HK-2 (cell line): ENCODE measurements around the gene CTBP1.

Experiments used
- DNase-seq: peaks from one replicate; pipeline ENCODE4 v3.0.0-alpha.2; 2018; ENCODE audit not compliant: unreplicated experiment

CTBP1 gene

DNA sequence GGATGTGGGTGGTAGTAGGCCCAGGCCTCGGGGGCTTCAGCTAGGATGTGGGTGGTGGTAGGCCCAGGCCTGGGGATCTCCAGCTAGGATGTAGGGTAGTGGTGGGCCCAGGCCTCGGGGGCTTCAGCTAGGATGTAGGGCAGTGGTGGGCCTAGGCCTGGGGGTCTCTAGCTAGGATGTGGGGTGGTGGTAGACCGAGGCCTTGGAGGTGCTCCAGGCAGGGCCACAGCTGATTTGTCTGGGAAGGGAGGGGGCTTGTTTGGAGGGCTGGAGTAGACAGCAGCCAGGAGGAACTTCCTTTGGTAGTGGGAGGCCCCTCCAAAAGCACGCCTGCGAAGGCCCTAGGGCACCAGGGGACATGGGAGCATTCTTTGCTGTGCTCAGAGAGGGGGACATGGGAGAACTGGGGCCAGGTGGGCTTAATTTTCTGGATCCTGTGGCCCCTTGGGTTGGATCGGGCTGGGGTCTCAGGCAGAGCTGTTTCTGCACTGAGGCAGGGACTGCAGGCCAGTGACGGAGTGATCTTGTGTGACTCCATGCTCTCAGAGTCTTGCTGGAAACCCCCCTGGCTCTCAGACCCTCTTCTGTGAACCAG is 73.2 kb downstream of the CTBP1 start:
- DNase-seq, result no peak

DNA sequence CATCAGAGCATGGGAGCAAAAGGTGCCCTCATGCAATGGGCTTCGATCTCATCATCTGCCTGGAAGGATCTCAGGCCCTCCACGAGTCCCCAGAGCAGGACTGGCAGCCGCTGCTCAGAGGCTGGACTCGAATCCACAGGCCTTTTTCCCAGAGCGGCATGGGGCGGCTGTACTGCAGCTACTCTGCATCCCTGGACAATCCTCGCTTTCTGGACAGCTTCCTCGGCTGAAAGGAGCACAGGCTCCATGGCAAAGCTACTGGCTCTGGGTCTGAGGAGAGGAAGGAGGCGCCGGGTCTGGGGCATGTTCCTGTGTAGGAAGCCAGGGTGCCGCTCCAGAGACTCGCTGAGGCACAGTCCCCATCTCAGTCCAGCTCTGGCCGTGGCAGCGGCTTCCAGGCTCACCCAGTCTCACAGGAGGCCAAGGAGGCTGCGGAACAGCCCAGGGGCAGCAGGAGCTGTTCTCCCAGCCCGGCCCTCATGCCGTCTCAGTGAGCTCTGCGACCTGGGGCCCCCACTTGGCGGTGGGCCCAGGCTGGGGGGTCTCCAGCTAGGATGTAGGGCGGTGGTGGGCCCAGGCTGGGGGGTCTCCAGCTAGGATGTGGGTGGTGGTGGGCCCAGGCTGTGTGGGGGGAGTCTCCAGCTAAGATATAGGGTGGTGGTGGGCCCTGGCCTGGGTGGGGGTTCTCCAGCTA is 73.8 kb downstream of the CTBP1 start:
- DNase-seq, result no peak

DNA sequence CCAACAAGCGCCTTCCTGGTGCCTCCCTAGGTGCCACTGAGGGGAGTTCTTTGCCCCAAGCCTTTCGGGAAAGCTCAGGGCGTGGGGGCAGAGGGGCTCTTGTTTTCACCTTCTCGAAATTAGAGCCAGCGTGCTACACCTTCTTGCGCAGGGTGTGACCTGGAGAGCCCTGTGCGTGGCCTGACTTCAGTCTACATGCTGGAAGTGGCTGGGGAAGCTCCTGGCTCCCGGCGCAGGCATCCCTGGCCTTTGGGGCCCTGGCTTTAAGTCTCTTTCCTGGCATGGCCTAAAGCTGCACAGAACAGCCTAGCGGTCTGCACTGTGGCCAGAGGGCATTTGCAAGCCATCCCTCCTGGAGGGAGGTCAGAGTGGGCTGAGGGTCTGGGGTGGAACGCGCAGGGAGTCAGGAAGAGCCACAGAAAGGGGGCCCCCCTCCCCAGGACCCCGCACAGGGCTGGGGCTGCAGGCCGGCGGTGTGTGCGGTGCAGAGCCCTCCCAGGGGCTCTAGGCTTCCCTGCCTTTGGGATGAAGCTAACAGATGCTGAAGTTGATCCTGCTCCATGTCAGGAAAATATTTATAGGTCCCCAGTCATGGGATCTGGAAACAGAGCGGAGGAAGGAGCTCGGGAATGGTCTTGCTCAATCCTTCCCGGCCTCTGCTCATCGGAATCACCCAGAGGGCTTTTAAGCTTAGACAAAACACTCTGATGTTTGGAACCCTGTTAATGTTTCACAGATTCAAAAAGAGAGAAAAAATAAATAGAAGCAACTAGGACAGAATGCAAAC is 75.8 kb downstream of the CTBP1 start:
- no peak for DNase-seq

- DNase-seq, result no peak
These were observed 76.6 kb downstream of the CTBP1 start, which contains the start of gene SPON2 for GRCh38 chr4:1172228-1172851. TSS of gene SPON2 (minus strand) at chr4:1172583.

DNA sequence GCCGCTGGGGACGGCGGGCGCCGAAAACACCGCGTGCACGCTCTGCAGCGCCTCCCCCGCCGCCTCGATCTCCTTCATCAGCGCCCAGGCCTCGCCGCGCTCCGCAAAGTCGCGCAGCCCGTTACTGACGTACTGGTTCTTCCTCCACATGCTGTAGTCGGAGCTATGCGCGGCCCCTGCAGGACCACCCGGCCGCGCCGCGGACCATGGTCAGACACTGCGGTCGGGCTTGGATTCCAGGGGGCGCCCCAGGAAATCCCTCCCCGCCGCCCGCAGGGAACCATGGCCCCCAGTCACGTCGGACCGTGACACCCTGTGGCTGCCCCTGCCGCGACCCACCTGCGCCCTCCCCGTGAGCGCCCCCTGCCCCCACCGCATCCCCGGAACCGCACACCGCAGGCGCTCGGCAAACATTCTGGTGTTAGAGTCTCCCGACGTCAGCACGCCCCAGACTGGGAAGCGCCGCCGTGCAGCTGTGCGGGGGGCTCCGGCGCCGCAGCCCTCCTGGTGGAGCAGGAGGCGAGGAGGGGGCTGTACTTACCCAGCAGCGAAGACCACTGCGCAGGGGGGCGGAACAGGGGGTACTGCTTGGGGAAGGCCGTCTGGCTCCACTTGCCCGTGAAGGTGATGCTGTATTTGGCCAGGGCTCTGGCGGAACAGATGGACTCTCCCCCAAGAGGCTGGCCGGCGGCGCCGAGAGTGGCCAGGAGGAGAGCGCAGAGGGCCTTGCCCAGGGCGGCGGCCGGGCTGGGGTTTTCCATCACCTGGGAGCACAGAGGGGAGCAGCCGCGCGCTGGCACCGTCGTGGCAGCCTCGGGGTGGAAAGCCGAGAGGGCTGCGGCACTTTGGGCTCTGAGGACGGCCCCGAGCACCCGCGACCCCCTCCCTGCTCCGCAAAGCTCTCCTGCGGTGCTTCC is 77.4 kb downstream of the CTBP1 start:
- DNase-seq, result no peak

- no peak for DNase-seq
These were observed 78.0 kb downstream of the CTBP1 start for GRCh38 chr4:1170976-1171310.

GRCh38 chr4:1170156-1170975 is 78.6 kb downstream of the CTBP1 start:
- no peak for DNase-seq

GRCh38 chr4:1169691-1170096 is 79.2 kb downstream of the CTBP1 start:
- DNase-seq, result no peak

GRCh38 chr4:1169171-1169671 is 79.7 kb downstream of the CTBP1 start:
- no peak for DNase-seq

DNA sequence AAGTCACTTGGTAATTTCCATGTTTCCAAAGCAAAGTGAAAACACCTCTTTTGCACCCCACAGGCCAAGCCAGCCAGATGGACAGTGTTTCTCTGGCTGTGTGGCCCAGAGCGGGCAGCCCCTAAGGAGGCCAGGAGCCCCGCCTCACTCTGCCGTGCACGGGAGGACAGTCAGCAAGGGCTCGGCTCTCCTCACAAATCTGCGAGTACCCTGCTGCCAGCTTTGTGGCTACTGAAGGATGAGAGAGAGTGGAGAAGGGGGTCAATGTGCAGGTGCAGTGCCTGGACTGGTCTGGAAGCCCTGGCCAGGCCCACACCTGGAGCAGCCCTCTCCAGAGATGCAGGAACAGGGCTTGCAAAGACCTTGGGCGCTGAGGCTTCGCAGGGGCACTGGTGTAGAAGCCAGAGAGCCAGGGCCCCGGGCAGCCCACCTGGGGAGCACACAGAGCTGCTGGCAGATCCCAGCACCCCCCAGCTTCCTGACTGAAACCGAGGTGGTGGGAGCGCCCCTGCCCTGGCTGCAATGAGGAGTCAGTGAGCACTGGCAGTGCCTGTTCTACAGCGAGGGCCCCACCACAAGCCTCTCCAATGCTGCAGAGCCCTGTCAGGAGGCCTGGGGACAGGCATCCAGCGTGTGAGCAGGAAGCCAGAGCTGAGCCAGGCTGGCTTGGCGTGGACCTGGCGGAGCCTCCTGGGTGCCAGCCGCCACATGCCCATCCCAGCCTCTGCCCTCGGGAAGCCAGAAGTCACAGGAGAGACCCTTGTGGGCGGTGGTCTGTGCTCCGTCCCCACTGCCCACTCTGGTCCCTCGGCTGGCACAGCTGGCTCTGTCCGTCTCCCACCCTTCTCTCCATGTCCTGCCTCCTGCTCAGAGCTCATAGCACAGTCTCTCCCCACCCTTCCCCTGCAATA is 80.5 kb downstream of the CTBP1 start:
- DNase-seq, result no peak

DNA sequence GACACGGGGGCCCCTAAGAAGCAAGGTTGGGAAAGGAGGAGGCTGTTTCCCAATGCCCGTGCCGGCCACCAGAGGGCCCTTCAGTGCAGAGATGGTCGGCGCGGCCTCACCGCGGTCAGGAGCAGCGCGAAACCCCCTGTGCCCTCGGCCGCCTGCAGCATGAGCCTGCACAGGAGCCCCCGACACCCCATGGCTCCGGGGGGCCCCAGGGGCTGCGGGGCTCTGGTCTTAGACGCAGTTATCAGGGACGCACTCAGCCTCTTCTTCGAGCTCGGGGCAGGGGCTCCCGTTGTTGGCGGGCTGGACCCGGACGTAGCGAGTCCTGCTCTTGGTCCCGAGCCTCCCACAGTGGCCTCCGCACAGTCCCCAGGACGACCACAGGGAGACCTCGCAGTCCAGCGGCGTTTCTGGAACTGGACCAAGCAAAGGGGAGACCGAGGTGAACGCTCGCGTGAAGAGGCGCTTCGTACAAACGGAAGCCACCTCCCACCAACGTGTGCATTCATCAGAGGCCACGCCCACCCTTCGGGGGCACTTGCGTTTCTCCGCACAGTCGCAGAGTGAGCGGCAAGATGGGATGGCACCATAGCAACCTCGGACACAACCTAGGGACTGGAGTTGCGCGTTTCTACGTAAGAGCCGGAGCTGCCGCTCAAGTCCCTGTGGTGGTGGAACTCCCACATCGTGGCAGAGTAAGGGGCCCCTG is 81.5 kb downstream of the CTBP1 start:
- DNase-seq, result peak; percentile 86

DNA sequence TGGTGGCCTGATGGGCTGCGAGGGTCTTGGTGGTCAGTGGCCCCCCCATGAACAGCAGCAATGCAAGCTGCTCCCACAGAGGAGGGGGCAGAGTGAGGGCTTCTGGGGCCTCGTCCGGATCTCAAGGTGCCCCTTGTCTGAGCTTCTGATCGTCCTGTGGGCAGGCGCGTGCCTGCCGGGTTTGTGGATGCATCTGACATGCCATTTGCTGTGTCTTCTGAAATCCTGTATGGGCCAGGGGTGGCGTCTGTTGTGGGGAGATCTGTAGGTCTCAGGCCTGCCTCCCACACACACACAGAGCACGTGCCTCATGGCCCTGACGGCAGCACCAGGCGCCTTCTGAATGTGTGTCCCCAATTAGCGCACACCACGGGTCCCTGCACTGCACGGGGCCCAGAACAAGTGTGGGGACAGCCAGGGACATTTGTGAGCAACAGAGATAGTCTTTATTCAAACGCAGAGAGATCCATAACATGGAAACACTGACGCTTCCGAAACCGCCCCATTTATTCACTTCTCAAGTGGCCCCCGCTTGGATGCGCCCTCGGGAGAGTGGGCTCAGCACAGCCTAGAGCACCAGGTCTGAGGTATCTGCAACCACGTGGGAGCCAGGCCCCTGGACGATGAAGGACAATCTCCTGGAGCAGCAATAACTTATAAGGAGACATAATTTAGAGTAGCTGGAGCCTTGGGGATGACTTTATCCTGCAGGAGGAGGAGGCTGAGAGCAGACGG is 82.3 kb downstream of the CTBP1 start:
- DNase-seq, result no peak

DNA sequence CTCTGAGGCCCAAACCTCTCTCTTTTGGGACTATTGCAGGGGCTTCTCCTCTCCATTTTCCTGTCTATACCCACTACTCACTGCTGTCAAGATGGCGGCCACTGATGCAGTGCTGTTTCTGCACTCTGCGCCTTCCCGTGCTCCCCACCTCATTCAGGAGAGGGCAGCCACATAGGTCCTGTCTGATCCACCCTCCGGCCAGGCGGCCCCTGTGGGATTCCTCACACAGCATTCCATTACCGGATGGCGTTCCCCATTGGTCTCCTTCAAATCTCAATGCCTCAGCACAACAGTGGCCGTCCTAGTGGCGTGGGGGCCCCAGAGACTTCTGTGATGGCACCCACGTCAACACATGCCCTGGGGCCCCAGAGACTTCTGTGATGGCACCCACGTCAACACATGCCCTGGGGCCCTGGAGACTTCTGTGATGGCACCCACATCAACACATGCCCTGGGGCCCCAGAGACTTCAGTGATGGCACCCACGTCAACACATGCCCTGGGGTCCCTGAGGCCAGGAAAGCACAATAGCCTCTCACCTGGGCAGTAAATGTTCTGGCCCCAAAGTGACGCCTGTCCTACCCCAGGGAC is 83.9 kb downstream of the CTBP1 start:
- DNase-seq, result no peak

- DNase-seq, result no peak
These were observed 84.5 kb downstream of the CTBP1 start for GRCh38 chr4:1164444-1164843.

DNA sequence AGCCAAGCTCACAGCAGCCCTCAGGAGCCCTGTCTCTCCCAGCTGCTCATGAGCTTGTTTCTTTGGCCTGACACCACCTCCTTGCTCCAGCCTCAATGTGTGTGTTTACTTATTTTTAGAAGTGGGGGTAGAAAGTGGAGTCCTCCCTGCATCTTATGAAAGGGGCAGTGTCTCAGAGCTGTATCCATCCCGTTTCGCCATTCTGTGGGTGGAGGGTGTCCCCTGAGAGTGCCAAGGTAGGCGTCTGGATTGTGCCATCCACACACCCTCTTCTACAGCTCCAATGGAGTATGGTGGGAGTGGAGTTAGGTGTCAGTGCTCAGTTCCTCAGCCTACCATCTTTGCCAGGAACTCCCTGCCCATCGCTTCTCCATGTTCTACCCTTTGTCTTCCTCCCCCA is 84.9 kb downstream of the CTBP1 start:
- DNase-seq, result no peak
